HG02943 (cell line): ENCODE measurements around the gene CMYA5.

Experiments used
- ATAC-seq: cut with Tn5 transposase; IDR thresholded peaks from one replicate; pipeline ENCODE4 v1.9.1; 2021; ENCODE audit warnings: mild to moderate bottlenecking, low read depth, moderate library complexity; ENCODE audit not compliant: unreplicated experiment

The CMYA5 gene

GRCh38 chr5:79832911-79833310 lies 143.3 kb downstream of the CMYA5 start:
- ATAC-seq, result no peak

- no peak for ATAC-seq
Observed at GRCh38 chr5:79834098-79834753, 144.6 kb downstream of the CMYA5 start.

- ATAC-seq, result no peak
Observed at GRCh38 chr5:79834754-79835714, 145.4 kb downstream of the CMYA5 start.

- no peak for ATAC-seq
Observed at GRCh38 chr5:79837761-79838551, 148.3 kb downstream of the CMYA5 start.

- no peak for ATAC-seq
Observed at GRCh38 chr5:79840084-79840990, 150.7 kb downstream of the CMYA5 start.

GRCh38 chr5:79841172-79841571 lies 151.5 kb downstream of the CMYA5 start:
- no peak for ATAC-seq

GRCh38 chr5:79842006-79842881 lies 152.6 kb downstream of the CMYA5 start:
- ATAC-seq, result no peak

GRCh38 chr5:79842991-79843390 lies 153.4 kb downstream of the CMYA5 start:
- ATAC-seq, result no peak

- ATAC-seq, result no peak
Observed at GRCh38 chr5:79843450-79844388, 154.1 kb downstream of the CMYA5 start.

- ATAC-seq, result no peak
Observed at GRCh38 chr5:79844571-79844970, 154.9 kb downstream of the CMYA5 start.

- no peak for ATAC-seq
Observed at GRCh38 chr5:79845448-79846197, 156.0 kb downstream of the CMYA5 start.

- no peak for ATAC-seq
Observed at GRCh38 chr5:79846198-79846521, 156.5 kb downstream of the CMYA5 start.

- ATAC-seq, result no peak
Observed at GRCh38 chr5:79847561-79847960, 157.9 kb downstream of the CMYA5 start.

GRCh38 chr5:79849061-79849460 lies 159.4 kb downstream of the CMYA5 start:
- ATAC-seq, result no peak
